Stomach (tissue), 4 donors: ENCODE data around the gene ABTB2.

Experiments
- EP300 ChIP-seq: sonication (generic); formaldehyde crosslinking; IDR thresholded peaks from one replicate; pipeline ENCODE4 v1.6.1; 2017; ENCODE audit warnings: antibody characterized with exemption
- POLR2A ChIP-seq, 4 donors: fragments of 450-650 bp; IDR thresholded peaks; one replicate each; pipeline ENCODE4 v1.6.1; 2016; ENCODE audit warnings: antibody characterized with exemption in 4 of 4, control low read depth in 2 of 4, mild to moderate bottlenecking in 1 of 4, moderate library complexity in 1 of 4
- POLR2AphosphoS5 ChIP-seq, 3 donors: sonication (generic); formaldehyde crosslinking; IDR thresholded peaks; one replicate each; pipeline ENCODE4 v1.6.1; 2016; ENCODE audit warnings: antibody characterized with exemption in 3 of 3
- TF ChIP-seq, protein P1 (sequence below), 7 experiments: fragments of 450-650 bp in 4 of 7; fragments of 200-600 bp in 3 of 7; sonication (generic) in 3 of 7; IDR thresholded peaks; one replicate each; pipeline ENCODE4 v1.5.1; 2016 to 2019; ENCODE audit warnings: antibody characterized with exemption in 7 of 7, control low read depth in 2 of 7, mild to moderate bottlenecking in 1 of 7

DNA sequence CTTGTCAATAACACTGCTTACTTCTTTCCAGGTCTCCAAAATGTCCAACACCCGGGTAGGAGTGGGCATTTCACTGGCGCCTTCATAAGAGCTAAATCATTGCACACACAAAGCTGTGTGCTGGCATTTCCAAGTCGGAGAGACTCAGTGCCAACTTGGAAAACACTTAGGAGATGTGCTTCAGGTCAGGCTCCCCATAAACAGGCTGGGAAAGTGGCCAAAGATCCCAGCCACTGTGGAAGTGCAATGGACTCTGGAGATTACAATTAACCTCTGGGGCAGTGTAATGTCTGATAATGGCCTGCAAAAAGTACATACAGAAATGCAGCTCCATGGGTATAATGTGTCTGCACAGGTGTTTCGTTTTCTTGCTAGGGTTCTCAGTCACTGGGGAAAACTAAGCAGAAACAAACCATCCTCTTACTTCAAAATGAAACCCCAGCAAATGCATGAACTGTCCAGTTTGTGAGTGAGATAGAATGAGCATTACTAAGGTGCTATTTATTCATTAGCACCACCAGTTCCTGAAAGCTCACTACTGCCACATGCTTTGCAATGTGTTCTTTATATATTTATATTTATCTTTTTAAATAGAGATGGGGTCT lies 79.0 kb downstream of the ABTB2 start:
- TF ChIP-seq POLR2A (IDR thresholded peaks at IDR 0.05), result no peak
- TF ChIP-seq, protein P1, sequence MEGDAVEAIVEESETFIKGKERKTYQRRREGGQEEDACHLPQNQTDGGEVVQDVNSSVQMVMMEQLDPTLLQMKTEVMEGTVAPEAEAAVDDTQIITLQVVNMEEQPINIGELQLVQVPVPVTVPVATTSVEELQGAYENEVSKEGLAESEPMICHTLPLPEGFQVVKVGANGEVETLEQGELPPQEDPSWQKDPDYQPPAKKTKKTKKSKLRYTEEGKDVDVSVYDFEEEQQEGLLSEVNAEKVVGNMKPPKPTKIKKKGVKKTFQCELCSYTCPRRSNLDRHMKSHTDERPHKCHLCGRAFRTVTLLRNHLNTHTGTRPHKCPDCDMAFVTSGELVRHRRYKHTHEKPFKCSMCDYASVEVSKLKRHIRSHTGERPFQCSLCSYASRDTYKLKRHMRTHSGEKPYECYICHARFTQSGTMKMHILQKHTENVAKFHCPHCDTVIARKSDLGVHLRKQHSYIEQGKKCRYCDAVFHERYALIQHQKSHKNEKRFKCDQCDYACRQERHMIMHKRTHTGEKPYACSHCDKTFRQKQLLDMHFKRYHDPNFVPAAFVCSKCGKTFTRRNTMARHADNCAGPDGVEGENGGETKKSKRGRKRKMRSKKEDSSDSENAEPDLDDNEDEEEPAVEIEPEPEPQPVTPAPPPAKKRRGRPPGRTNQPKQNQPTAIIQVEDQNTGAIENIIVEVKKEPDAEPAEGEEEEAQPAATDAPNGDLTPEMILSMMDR (IDR thresholded peaks at IDR 0.05), result no peak
- TF ChIP-seq POLR2AphosphoS5 (IDR thresholded peaks at IDR 0.05), result no peak
- no peak for TF ChIP-seq EP300
